Thyroid gland (tissue), 4 donors: ENCODE measurements around the gene KLHL12. TPM values are rescaled to one million over a fixed set of nuclear protein-coding genes. Genes with fewer than 3 reads are reported as not detected.

Experiments
- DNase-seq, 2 donors: peaks; one replicate each; pipeline ENCODE4 v3.0.0-alpha.2; 2019
- H3K27ac ChIP-seq, 3 donors: fragments of 200-600 bp; sonication (generic); 1 replicate in 2 of 3; 2 replicates in 1 of 3; pipeline ENCODE4 v1.5.1; 2016 to 2019; ENCODE audit warnings: mild to moderate bottlenecking in 1 of 3, moderate library complexity in 1 of 3
- H3K27me3 ChIP-seq: fragments of 200-600 bp; sonication (generic); one replicate; pipeline ENCODE4 v1.5.1; 2019
- H3K36me3 ChIP-seq, 2 donors: fragments of 200-600 bp; sonication (generic); one replicate each; pipeline ENCODE4 v1.5.1; 2016 to 2019
- H3K4me1 ChIP-seq, 2 donors: fragments of 200-600 bp; sonication (generic); one replicate each; pipeline ENCODE4 v1.5.1; 2017 to 2019
- H3K4me3 ChIP-seq, 3 donors: fragments of 200-600 bp; sonication (generic); replicated peaks in 1 of 3; 1 replicate in 2 of 3; 2 replicates in 1 of 3; pipeline ENCODE4 v1.5.1; 2016; ENCODE audit warnings: mild to moderate bottlenecking in 1 of 3
- H3K9me3 ChIP-seq: fragments of 200-600 bp; sonication (generic); one replicate; pipeline ENCODE4 v1.5.1; 2017
- CTCF ChIP-seq, 6 experiments: fragments of 200-600 bp in 3 of 6; fragments of 450-650 bp in 3 of 6; sonication (generic) in 3 of 6; IDR thresholded peaks; one replicate each; pipeline ENCODE4 v1.5.1; 2016 to 2019; ENCODE audit warnings: antibody characterized with exemption in 6 of 6, mild to moderate bottlenecking in 2 of 6, inconsistent platforms in 1 of 6, moderate library complexity in 1 of 6
- POLR2A ChIP-seq, 2 donors: fragments of 450-650 bp; IDR thresholded peaks; one replicate each; pipeline ENCODE4 v1.6.1; 2017; ENCODE audit warnings: antibody characterized with exemption in 2 of 2, mild to moderate bottlenecking in 2 of 2, moderate library complexity in 1 of 2
- WGBS, 2 donors: methylation state at CpG; one replicate each; pipeline ENCODE4 v1.1.5; 2017; 5-methylcytosine and 5-hydroxymethylcytosine counted together
- intact Hi-C: fragments of 100-400 bp; cut with DNase I; formaldehyde crosslinking; loops from one replicate; pipeline ENCODE4 v1.15.1; 2023
- total RNA-seq, 4 donors: library from RNA; depleted of rRNA; stranded (reverse); fragments of >200 nt; gene quantifications; one replicate each; pipeline ENCODE4 v1.2.3, GENCODE V29; 2016

The KLHL12 gene
- total RNA-seq, 4 donors from 2014 or later = 25.1 to 34.0 (median 29.1) TPM

- peaks cover 0 to 6% of the 10 kb centered on the region in 2 donors for H3K4me1 ChIP-seq
- no peak for TF ChIP-seq POLR2A (IDR thresholded peaks at IDR 0.05)
- no peak for TF ChIP-seq CTCF (IDR thresholded peaks at IDR 0.05)
- intact Hi-C loops = loop anchor here (5.0 kb wide), 1 partner anchor 42 kb away; the partner anchor contains the start of gene PCAT6
- WGBS, 2 donors = 93 to 96% methylated on average over 8 of the region's 8 CpGs
- no peaks in the 10 kb centered on the region for H3K9me3 ChIP-seq
- H3K27me3 ChIP-seq = no peaks in the 10 kb centered on the region
- no peaks in the 10 kb centered on the region for H3K36me3 ChIP-seq
- H3K4me3 ChIP-seq = no peak overlapping the region
- no peak overlapping the region for H3K27ac ChIP-seq
- no peak for DNase-seq
Observed at GRCh38 chr1:202854787-202855186, 72.2 kb downstream of the KLHL12 start.

- Histone ChIP-seq H3K9me3 (no peaks in the 10 kb centered on the region), H3K36me3 (no peaks in the 10 kb centered on the region), H3K27me3 (no peaks in the 10 kb centered on the region), H3K4me1 (no peaks in the 10 kb centered on the region), H3K4me3 (no peak overlapping the region), H3K27ac (no peak overlapping the region)
- 46 to 65% methylated on average over 10 to 15 of the region's 15 CpGs for WGBS, 2 donors
- no peak for DNase-seq
- TF ChIP-seq POLR2A (IDR thresholded peaks at IDR 0.05) = no peak
- peak in 1 of 6 experiments; percentile 26 for TF ChIP-seq CTCF (IDR thresholded peaks at IDR 0.05)
- intact Hi-C loops = no loop called here
Observed at GRCh38 chr1:202852163-202852904, 74.7 kb downstream of the KLHL12 start.

- Histone ChIP-seq H3K9me3 (no peaks in the 10 kb centered on the region), H3K4me3 (no peak overlapping the region), H3K27ac (no peak overlapping the region), H3K36me3 (no peaks in the 10 kb centered on the region), H3K27me3 (no peaks in the 10 kb centered on the region), H3K4me1 (no peaks in the 10 kb centered on the region)
- TF ChIP-seq POLR2A (IDR thresholded peaks at IDR 0.05) (no peak), CTCF (IDR thresholded peaks at IDR 0.05) (no peak)
- intact Hi-C loops = no loop called here
- peak; percentile 5 to 9 for DNase-seq
- 84 to 86% methylated on average over 7 of the region's 7 CpGs for WGBS, 2 donors
Observed at GRCh38 chr1:202850593-202851362, 76.3 kb downstream of the KLHL12 start.

- DNase-seq = no peak
Observed at GRCh38 chr1:202848191-202848542, 78.9 kb downstream of the KLHL12 start.

More at GRCh38 chr1:202848191-202848542, 78.9 kb downstream of the KLHL12 start:
- TF ChIP-seq CTCF (IDR thresholded peaks at IDR 0.05) = no peak
- TF ChIP-seq POLR2A (IDR thresholded peaks at IDR 0.05) = no peak
- no peaks in the 10 kb centered on the region for H3K27me3 ChIP-seq
- no peaks in the 10 kb centered on the region for H3K4me1 ChIP-seq
- intact Hi-C loops = no loop called here
- H3K27ac ChIP-seq = no peak overlapping the region
- no peaks in the 10 kb centered on the region for H3K9me3 ChIP-seq
- no peaks in the 10 kb centered on the region for H3K36me3 ChIP-seq
- 71 to 76% methylated on average over 2 of the region's 2 CpGs for WGBS, 2 donors
- H3K4me3 ChIP-seq = no peak overlapping the region
